Coronary artery (tissue), 2 donors: ENCODE results near the gene TIMP3.
A peak's percentile ranks its signal among the peaks of the same experiment; 100 is the strongest.

Experiments
- DNase-seq: peaks from one replicate; pipeline ENCODE4 v3.0.0-alpha.2; 2017; ENCODE audit warnings: low spot score
- H3K27ac ChIP-seq, 2 donors: fragments of 200-600 bp; sonication (generic); one replicate each; pipeline ENCODE4 v1.5.1; 2016 to 2019
- H3K4me3 ChIP-seq: fragments of 200-600 bp; sonication (generic); 2 replicates; pipeline ENCODE4 v1.5.1; 2016; ENCODE audit warnings: mild to moderate bottlenecking, moderate library complexity
- CTCF ChIP-seq: fragments of 200-600 bp; sonication (generic); IDR thresholded peaks from one replicate; pipeline ENCODE4 v1.5.1; 2019; ENCODE audit warnings: antibody characterized with exemption

TIMP3 gene

GRCh38 chr22:32776397-32776796 lies 25.1 kb upstream of the TIMP3 start:
- no peak for TF ChIP-seq CTCF

GRCh38 chr22:32776802-32777201 lies 24.7 kb upstream of the TIMP3 start:
- DNase-seq, result no peak
- H3K4me3 ChIP-seq, result no peak overlapping the region
- TF ChIP-seq CTCF, result no peak
- no peak overlapping the region for H3K27ac ChIP-seq

More at GRCh38 chr22:32776397-32776796, 25.1 kb upstream of the TIMP3 start:
- no peak for DNase-seq
- Histone ChIP-seq H3K4me3 (no peak overlapping the region), H3K27ac (no peak overlapping the region)

- TF ChIP-seq CTCF, result no peak
- no peak overlapping the region for H3K27ac ChIP-seq
These were observed 23.5 kb upstream of the TIMP3 start for GRCh38 chr22:32777987-32778386.

GRCh38 chr22:32780726-32781310 lies 20.7 kb upstream of the TIMP3 start:
- Histone ChIP-seq H3K4me3 (no peak overlapping the region), H3K27ac (peak overlapping the region in 1 of 2 donors; percentile 35)
- no peak for DNase-seq
- TF ChIP-seq CTCF, result no peak

More at GRCh38 chr22:32777987-32778386, 23.5 kb upstream of the TIMP3 start:
- no peak for DNase-seq
- H3K4me3 ChIP-seq, result no peak overlapping the region

- DNase-seq, result no peak
- Histone ChIP-seq H3K27ac (no peak overlapping the region), H3K4me3 (no peak overlapping the region)
- no peak for TF ChIP-seq CTCF
These were observed 19.8 kb upstream of the TIMP3 start for GRCh38 chr22:32781695-32782094.

- DNase-seq, result no peak
- Histone ChIP-seq H3K27ac (no peak overlapping the region), H3K4me3 (no peak overlapping the region)
- TF ChIP-seq CTCF, result no peak
These were observed 16.0 kb upstream of the TIMP3 start for GRCh38 chr22:32785321-32786026.

- no peak for TF ChIP-seq CTCF
- DNase-seq, result no peak
- H3K4me3 ChIP-seq, result no peak overlapping the region
- no peak overlapping the region for H3K27ac ChIP-seq
These were observed 15.5 kb upstream of the TIMP3 start for GRCh38 chr22:32786027-32786418.
